OCI-LY7 (cell line): Measurements from ENCODE around the gene PTPRS. TPM values are rescaled to one million over a fixed set of nuclear protein-coding genes. Genes with fewer than 3 reads are reported as not detected.

Experiments
- BruUV-seq: library from RNA; stranded (reverse); fragments of 400-500 nt; replicated peaks from 2 replicates; lab custom pipeline; 2021; lab: Mats Ljungman, UMichigan
- CTCF ChIA-PET: fragments of 300-600 bp; sonication (Branson Sonifier 250); formaldehyde crosslinking; loops from one replicate; lab custom pipeline; 2022; ENCODE audit warnings: antibody characterized with exemption; ENCODE audit not compliant: unreplicated experiment; lab: Charles Lee
- POLR2A ChIA-PET: fragments of 300-600 bp; sonication (Branson Sonifier 250); formaldehyde crosslinking; loops from one replicate; lab custom pipeline; 2022; ENCODE audit warnings: antibody characterized with exemption; lab: Charles Lee
- DNase-seq: peaks from one replicate; pipeline ENCODE4 v3.0.0-alpha.2; 2015; ENCODE audit warnings: low spot score
- H2AFZ ChIP-seq: fragments of 200-600 bp; sonication (generic), shearing (Covaris generic); 2 replicates; pipeline ENCODE4 v1.6.1; 2014; ENCODE audit warnings: mild to moderate bottlenecking, antibody characterized with exemption, low read length, moderate library complexity
- H3K27ac ChIP-seq: fragments of 200-600 bp; sonication (generic); 2 replicates; pipeline ENCODE4 v1.5.1; 2014; ENCODE audit warnings: mixed run types, low read depth, mild to moderate bottlenecking, moderate library complexity, low read length, inconsistent platforms; ENCODE audit not compliant: poor library complexity, severe bottlenecking
- H3K36me3 ChIP-seq: fragments of 200-600 bp; sonication (generic); 2 replicates; pipeline ENCODE4 v1.6.1; 2014; ENCODE audit warnings: mild to moderate bottlenecking, antibody characterized with exemption, low read length, moderate library complexity, mixed read lengths; ENCODE audit not compliant: insufficient read depth
- H3K4me1 ChIP-seq: fragments of 200-600 bp; sonication (generic); 2 replicates; pipeline ENCODE4 v1.5.1; 2014; ENCODE audit warnings: mild to moderate bottlenecking, low read length; ENCODE audit not compliant: insufficient read depth, poor library complexity, severe bottlenecking
- H3K4me2 ChIP-seq: fragments of 200-600 bp; sonication (generic); 2 replicates; pipeline ENCODE4 v1.6.1; 2014; ENCODE audit warnings: mild to moderate bottlenecking, low read length
- H3K4me3 ChIP-seq: fragments of 200-600 bp; sonication (generic); 2 replicates; pipeline ENCODE4 v1.5.1; 2014; ENCODE audit warnings: mild to moderate bottlenecking, low read depth, low read length; ENCODE audit not compliant: poor library complexity, severe bottlenecking
- H3K79me2 ChIP-seq: fragments of 200-600 bp; sonication (generic); 2 replicates; pipeline ENCODE4 v1.6.1; 2016; ENCODE audit warnings: low read depth, mild to moderate bottlenecking, low read length, moderate library complexity, mixed read lengths; ENCODE audit not compliant: insufficient read depth
- H3K9me2 ChIP-seq: fragments of 200-600 bp; sonication (generic); 2 replicates; pipeline ENCODE4 v1.6.1; 2016; ENCODE audit warnings: mild to moderate bottlenecking, low read length, mixed read lengths; ENCODE audit not compliant: insufficient read depth
- H3K9me3 ChIP-seq: fragments of 200-600 bp; sonication (generic); 2 replicates; pipeline ENCODE4 v1.6.1; 2014; ENCODE audit warnings: mild to moderate bottlenecking, mixed run types, low read length, mixed read lengths
- H4K20me1 ChIP-seq: fragments of 200-600 bp; sonication (generic); 2 replicates; pipeline ENCODE4 v1.6.1; 2014; ENCODE audit warnings: mild to moderate bottlenecking, antibody characterized with exemption, low read length, moderate library complexity, mixed read lengths; ENCODE audit not compliant: insufficient read depth
- EZH2phosphoT487 ChIP-seq: fragments of 200-600 bp; sonication (generic); IDR thresholded peaks from 2 replicates; pipeline ENCODE4 v1.6.1; 2018; ENCODE audit warnings: low read depth, borderline replicate concordance, mild to moderate bottlenecking, mixed run types, antibody characterized with exemption, low read length, moderate library complexity, mixed read lengths
- intact Hi-C: fragments of 100-400 bp; cut with micrococcal nuclease; formaldehyde crosslinking; loops from one replicate; pipeline ENCODE4 v1.10.0; 2022; ENCODE audit not compliant: unreplicated experiment
- total RNA-seq, 2 experiments: library from RNA; depleted of rRNA in 1 of 2; stranded (reverse); fragments of >200 nt in 1 of 2; shearing (Covaris generic) in 1 of 2; gene quantifications; 2 replicates each; pipeline ENCODE4 v1.2.3, GENCODE V29; 2014 to 2022
- TF ChIP-seq, protein P1 (sequence below): fragments of 200-600 bp; sonication (generic); conservative IDR thresholded peaks from 2 replicates; pipeline ENCODE4 v1.5.1; 2014; ENCODE audit warnings: mild to moderate bottlenecking, antibody characterized with exemption, low read length, moderate library complexity, mixed read lengths

The PTPRS gene
- total RNA-seq, 2 experiments from 2014 or later: 48.5 to 88.7 TPM

DNA sequence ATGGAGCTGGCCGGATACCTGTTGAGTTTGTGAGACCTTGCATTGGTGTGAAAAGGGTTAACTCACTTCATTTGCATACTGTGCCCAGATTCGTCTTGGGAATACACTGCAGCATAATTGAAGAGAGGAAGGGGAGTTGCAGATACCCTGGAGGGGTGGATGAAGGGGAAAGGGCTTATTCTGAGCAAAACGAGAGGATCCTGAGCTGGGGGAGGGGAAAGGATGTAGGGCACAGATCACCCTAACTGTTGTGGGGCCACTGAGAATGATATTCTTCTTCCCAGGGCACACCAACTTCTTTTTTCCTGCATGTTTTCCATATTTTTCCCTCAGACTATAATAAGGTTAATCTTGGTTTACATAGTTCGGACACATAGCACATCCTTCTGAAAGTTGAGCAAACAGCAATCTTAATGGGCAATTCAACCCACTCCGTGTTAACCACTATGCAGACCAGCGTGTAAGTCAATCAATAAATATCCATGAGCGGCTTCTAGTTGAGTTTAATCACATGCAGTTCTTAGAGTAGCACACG lies 11.7 kb upstream of the PTPRS start:
- no peak for DNase-seq
- no TSS peak for BruUV-seq
- no peak for TF ChIP-seq EZH2phosphoT487
- TF ChIP-seq, protein P1, sequence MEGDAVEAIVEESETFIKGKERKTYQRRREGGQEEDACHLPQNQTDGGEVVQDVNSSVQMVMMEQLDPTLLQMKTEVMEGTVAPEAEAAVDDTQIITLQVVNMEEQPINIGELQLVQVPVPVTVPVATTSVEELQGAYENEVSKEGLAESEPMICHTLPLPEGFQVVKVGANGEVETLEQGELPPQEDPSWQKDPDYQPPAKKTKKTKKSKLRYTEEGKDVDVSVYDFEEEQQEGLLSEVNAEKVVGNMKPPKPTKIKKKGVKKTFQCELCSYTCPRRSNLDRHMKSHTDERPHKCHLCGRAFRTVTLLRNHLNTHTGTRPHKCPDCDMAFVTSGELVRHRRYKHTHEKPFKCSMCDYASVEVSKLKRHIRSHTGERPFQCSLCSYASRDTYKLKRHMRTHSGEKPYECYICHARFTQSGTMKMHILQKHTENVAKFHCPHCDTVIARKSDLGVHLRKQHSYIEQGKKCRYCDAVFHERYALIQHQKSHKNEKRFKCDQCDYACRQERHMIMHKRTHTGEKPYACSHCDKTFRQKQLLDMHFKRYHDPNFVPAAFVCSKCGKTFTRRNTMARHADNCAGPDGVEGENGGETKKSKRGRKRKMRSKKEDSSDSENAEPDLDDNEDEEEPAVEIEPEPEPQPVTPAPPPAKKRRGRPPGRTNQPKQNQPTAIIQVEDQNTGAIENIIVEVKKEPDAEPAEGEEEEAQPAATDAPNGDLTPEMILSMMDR: no peak
- ChIA-PET CTCF (no interaction called here), POLR2A (interaction anchor here (0.6 kb wide), 1 partner anchor 304 kb away, joined by 3 read pairs; no protein-coding TSS in a partner anchor)
- no peak overlapping the region for H3K4me3 ChIP-seq
- H3K4me2 ChIP-seq: no peak overlapping the region
- H2AFZ ChIP-seq: no peak overlapping the region
- H3K9me2 ChIP-seq: no peaks in the 10 kb centered on the region
- H3K36me3 ChIP-seq: no peaks in the 10 kb centered on the region
- intact Hi-C loops: no loop called here
- no peaks in the 10 kb centered on the region for H4K20me1 ChIP-seq
- peaks cover 3% of the 10 kb centered on the region for H3K4me1 ChIP-seq
- no peak overlapping the region for H3K27ac ChIP-seq
- H3K79me2 ChIP-seq: no peaks in the 10 kb centered on the region
- no peaks in the 10 kb centered on the region for H3K9me3 ChIP-seq

DNA sequence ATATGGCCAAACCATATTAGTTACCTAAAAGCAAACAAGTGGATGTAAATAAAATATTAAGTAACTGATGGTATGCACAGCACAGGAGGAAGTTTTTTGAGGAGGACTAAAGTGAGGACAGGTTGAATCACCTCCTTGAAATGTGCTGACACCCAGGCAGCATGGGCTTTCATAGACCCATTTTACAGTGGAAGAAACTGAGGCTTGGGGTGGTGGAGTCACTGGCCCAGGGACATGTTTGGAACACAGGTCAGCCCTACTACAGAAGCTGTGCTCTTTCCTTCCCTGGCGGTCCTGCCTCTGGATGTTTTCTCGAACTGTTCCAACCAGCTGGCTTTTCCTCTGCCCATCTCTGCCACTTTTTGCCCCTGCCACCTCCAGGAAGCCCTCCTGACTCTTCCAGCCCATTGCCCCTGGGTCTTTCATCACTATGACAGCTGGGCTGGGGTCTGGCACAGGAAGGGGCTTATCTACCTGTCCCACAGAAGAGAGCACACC lies 11.2 kb upstream of the PTPRS start:
- TF ChIP-seq, protein P1: no peak
- TF ChIP-seq EZH2phosphoT487: no peak
- H3K27ac ChIP-seq: no peak overlapping the region
- no peaks in the 10 kb centered on the region for H3K9me3 ChIP-seq
- no peak overlapping the region for H3K4me2 ChIP-seq
- no TSS peak for BruUV-seq
- no peaks in the 10 kb centered on the region for H4K20me1 ChIP-seq
- H3K36me3 ChIP-seq: no peaks in the 10 kb centered on the region
- H3K4me1 ChIP-seq: peaks cover 3% of the 10 kb centered on the region
- no peak overlapping the region for H2AFZ ChIP-seq
- POLR2A ChIA-PET: interaction anchor here (0.6 to 0.7 kb wide), 2 partner anchors 80 to 304 kb away, joined by 3 read pairs; no protein-coding TSS in a partner anchor
- H3K9me2 ChIP-seq: no peaks in the 10 kb centered on the region
- no peaks in the 10 kb centered on the region for H3K79me2 ChIP-seq
- no peak overlapping the region for H3K4me3 ChIP-seq
- intact Hi-C loops: no loop called here
- no peak for DNase-seq
- CTCF ChIA-PET: no interaction called here

DNA sequence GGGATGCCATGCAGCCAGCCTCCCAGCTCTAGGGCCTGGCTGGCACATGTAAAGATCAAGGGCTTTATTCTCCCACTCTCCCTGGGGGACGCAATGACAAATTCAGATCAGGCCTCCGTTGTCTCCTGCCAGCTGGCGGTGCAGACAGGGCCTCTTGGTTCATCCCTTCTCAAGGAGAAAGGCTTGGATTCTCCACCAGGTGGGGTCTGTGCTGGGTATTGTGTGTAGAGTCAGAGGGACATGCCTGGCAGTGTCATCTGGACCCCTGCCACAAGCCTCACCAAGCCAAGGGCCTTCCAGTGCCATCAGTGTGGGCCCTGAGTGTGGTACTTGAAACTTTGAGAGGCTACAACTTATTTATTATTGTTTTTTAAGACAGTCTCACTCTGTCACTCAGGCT lies 8.4 kb upstream of the PTPRS start:
- H3K4me2 ChIP-seq: no peak overlapping the region
- intact Hi-C loops: no loop called here
- no TSS peak for BruUV-seq
- H3K9me2 ChIP-seq: no peaks in the 10 kb centered on the region
- no peak overlapping the region for H2AFZ ChIP-seq
- H3K79me2 ChIP-seq: no peaks in the 10 kb centered on the region
- ChIA-PET POLR2A (no interaction called here), CTCF (no interaction called here)
- H3K4me1 ChIP-seq: peaks cover 3% of the 10 kb centered on the region
- TF ChIP-seq EZH2phosphoT487: no peak
- TF ChIP-seq, protein P1: no peak
- H3K4me3 ChIP-seq: no peak overlapping the region
- no peak for DNase-seq
- H3K36me3 ChIP-seq: no peaks in the 10 kb centered on the region
- H3K9me3 ChIP-seq: no peaks in the 10 kb centered on the region
- no peaks in the 10 kb centered on the region for H4K20me1 ChIP-seq
- H3K27ac ChIP-seq: no peak overlapping the region
